ENCODE data around the gene GAGE12J.
"Not testable (repeated sequence)": the region's sequence is repeated elsewhere in the genome, so short reads cannot be mapped to it uniquely, and the experiment has no call there.

The GAGE12J gene

GRCh38 chrX:49309401-49309981, 12.3 kb upstream of the GAGE12J start:
- H3K4me1 ChIP-seq (ENCODE audit: control insufficient read depth, insufficient read depth, low read length), result peaks cover 10% of the 10 kb centered on the region
- no peaks in the 10 kb centered on the region for H3K36me3 ChIP-seq (ENCODE audit: control insufficient read depth, insufficient read depth, low read length)
- no peak overlapping the region for H3K27ac ChIP-seq (ENCODE audit: insufficient read depth, low read depth, low read length, poor library complexity, severe bottlenecking)
- H3K27me3 ChIP-seq (ENCODE audit: control insufficient read depth, insufficient read depth, low read length, poor library complexity, severe bottlenecking), result no peaks in the 10 kb centered on the region
- no peak overlapping the region for H3K4me3 ChIP-seq (ENCODE audit: insufficient read depth, low read depth, low read length)
- no peaks in the 10 kb centered on the region for H3K9me3 ChIP-seq (ENCODE audit: control insufficient read depth, low read length)
- 5 to 8% methylated on average over 8 of the region's 8 CpGs for WGBS, 2 experiments

- WGBS, 2 experiments, result 28 to 45% methylated on average over 16 to 17 of the region's 18 CpGs
- Histone ChIP-seq H3K4me1 (ENCODE audit: control insufficient read depth, insufficient read depth, low read length) (peaks cover 10% of the 10 kb centered on the region), H3K27ac (ENCODE audit: insufficient read depth, low read depth, low read length, poor library complexity, severe bottlenecking) (no peak overlapping the region)
These were observed 11.5 kb upstream of the GAGE12J start for GRCh38 chrX:49310371-49310770.

GRCh38 chrX:49312176-49312575, 9.7 kb upstream of the GAGE12J start:
- Histone ChIP-seq H3K27me3 (ENCODE audit: control insufficient read depth, insufficient read depth, low read length, poor library complexity, severe bottlenecking) (no peaks in the 10 kb centered on the region), H3K4me3 (ENCODE audit: insufficient read depth, low read depth, low read length) (no peak overlapping the region), H3K36me3 (ENCODE audit: control insufficient read depth, insufficient read depth, low read length) (no peaks in the 10 kb centered on the region), H3K9me3 (ENCODE audit: control insufficient read depth, low read length) (no peaks in the 10 kb centered on the region), H3K4me1 (ENCODE audit: control insufficient read depth, insufficient read depth, low read length) (peaks cover 10% of the 10 kb centered on the region), H3K27ac (ENCODE audit: insufficient read depth, low read depth, low read length, poor library complexity, severe bottlenecking) (no peak overlapping the region)
- WGBS, 2 experiments, result 91 to 93% methylated on average over 2 of the region's 2 CpGs

More at GRCh38 chrX:49310371-49310770, 11.5 kb upstream of the GAGE12J start:
- H3K27me3 ChIP-seq (ENCODE audit: control insufficient read depth, insufficient read depth, low read length, poor library complexity, severe bottlenecking), result no peaks in the 10 kb centered on the region
- H3K4me3 ChIP-seq (ENCODE audit: insufficient read depth, low read depth, low read length), result no peak overlapping the region
- no peaks in the 10 kb centered on the region for H3K9me3 ChIP-seq (ENCODE audit: control insufficient read depth, low read length)
- no peaks in the 10 kb centered on the region for H3K36me3 ChIP-seq (ENCODE audit: control insufficient read depth, insufficient read depth, low read length)

- Histone ChIP-seq H3K36me3 (ENCODE audit: control insufficient read depth, insufficient read depth, low read length) (no peaks in the 10 kb centered on the region), H3K9me3 (ENCODE audit: control insufficient read depth, low read length) (no peaks in the 10 kb centered on the region), H3K27me3 (ENCODE audit: control insufficient read depth, insufficient read depth, low read length, poor library complexity, severe bottlenecking) (no peaks in the 10 kb centered on the region), H3K27ac (ENCODE audit: insufficient read depth, low read depth, low read length, poor library complexity, severe bottlenecking) (no peak overlapping the region), H3K4me3 (ENCODE audit: insufficient read depth, low read depth, low read length) (no peak overlapping the region), H3K4me1 (ENCODE audit: control insufficient read depth, insufficient read depth, low read length) (no peaks in the 10 kb centered on the region)
- 81 to 91% methylated on average over 4 of the region's 4 CpGs for WGBS, 2 experiments
These were observed 5.8 kb upstream of the GAGE12J start for GRCh38 chrX:49316085-49316484.

- H3K36me3 ChIP-seq (ENCODE audit: control insufficient read depth, insufficient read depth, low read length); H3K4me1 ChIP-seq (ENCODE audit: control insufficient read depth, insufficient read depth, low read length); H3K9me3 ChIP-seq (ENCODE audit: control insufficient read depth, low read length); H3K27ac ChIP-seq (ENCODE audit: insufficient read depth, low read depth, low read length, poor library complexity, severe bottlenecking); H3K27me3 ChIP-seq (ENCODE audit: control insufficient read depth, insufficient read depth, low read length, poor library complexity, severe bottlenecking); H3K4me3 ChIP-seq (ENCODE audit: insufficient read depth, low read depth, low read length): not testable (repeated sequence)
- WGBS, 2 experiments, result 88 to 100% methylated on average over 5 to 7 of the region's 27 CpGs
These were observed 429 bp downstream of the GAGE12J start for GRCh38 chrX:49322266-49322665.

- H3K4me3 ChIP-seq (ENCODE audit: insufficient read depth, low read depth, low read length); H3K36me3 ChIP-seq (ENCODE audit: control insufficient read depth, insufficient read depth, low read length); H3K9me3 ChIP-seq (ENCODE audit: control insufficient read depth, low read length); H3K27ac ChIP-seq (ENCODE audit: insufficient read depth, low read depth, low read length, poor library complexity, severe bottlenecking); H3K27me3 ChIP-seq (ENCODE audit: control insufficient read depth, insufficient read depth, low read length, poor library complexity, severe bottlenecking); H3K4me1 ChIP-seq (ENCODE audit: control insufficient read depth, insufficient read depth, low read length): not testable (repeated sequence)
- 100% methylated on average over 2 to 3 of the region's 7 CpGs for WGBS, 2 experiments
These were observed 1.9 kb downstream of the GAGE12J start for GRCh38 chrX:49323735-49324134.

- H3K27ac ChIP-seq (ENCODE audit: insufficient read depth, low read depth, low read length, poor library complexity, severe bottlenecking); H3K9me3 ChIP-seq (ENCODE audit: control insufficient read depth, low read length); H3K4me1 ChIP-seq (ENCODE audit: control insufficient read depth, insufficient read depth, low read length); H3K36me3 ChIP-seq (ENCODE audit: control insufficient read depth, insufficient read depth, low read length); H3K27me3 ChIP-seq (ENCODE audit: control insufficient read depth, insufficient read depth, low read length, poor library complexity, severe bottlenecking); H3K4me3 ChIP-seq (ENCODE audit: insufficient read depth, low read depth, low read length): not testable (repeated sequence)
- WGBS, 2 experiments, result no CpG with 5 or more reads among the region's 11 CpGs
These were observed 8.6 kb downstream of the GAGE12J start for GRCh38 chrX:49330421-49330820.

- no CpG with 5 or more reads among the region's 16 CpGs for WGBS, 2 experiments
- H3K27ac ChIP-seq (ENCODE audit: insufficient read depth, low read depth, low read length, poor library complexity, severe bottlenecking); H3K27me3 ChIP-seq (ENCODE audit: control insufficient read depth, insufficient read depth, low read length, poor library complexity, severe bottlenecking); H3K36me3 ChIP-seq (ENCODE audit: control insufficient read depth, insufficient read depth, low read length); H3K4me3 ChIP-seq (ENCODE audit: insufficient read depth, low read depth, low read length); H3K9me3 ChIP-seq (ENCODE audit: control insufficient read depth, low read length); H3K4me1 ChIP-seq (ENCODE audit: control insufficient read depth, insufficient read depth, low read length): not testable (repeated sequence)
These were observed 9.4 kb downstream of the GAGE12J start, which contains the start of gene GAGE13 for GRCh38 chrX:49331282-49331681. Gene GAGE13 (plus strand): TSS chrX:49331582. CDS start chrX:49332738, 1,156 bp downstream.

GRCh38 chrX:49331841-49332240, 10.0 kb downstream of the GAGE12J start:
- WGBS, 2 experiments, result 96 to 100% methylated on average over 13 to 16 of the region's 26 CpGs
- H3K9me3 ChIP-seq (ENCODE audit: control insufficient read depth, low read length); H3K27ac ChIP-seq (ENCODE audit: insufficient read depth, low read depth, low read length, poor library complexity, severe bottlenecking); H3K36me3 ChIP-seq (ENCODE audit: control insufficient read depth, insufficient read depth, low read length); H3K27me3 ChIP-seq (ENCODE audit: control insufficient read depth, insufficient read depth, low read length, poor library complexity, severe bottlenecking); H3K4me1 ChIP-seq (ENCODE audit: control insufficient read depth, insufficient read depth, low read length); H3K4me3 ChIP-seq (ENCODE audit: insufficient read depth, low read depth, low read length): not testable (repeated sequence)

GRCh38 chrX:49341449-49341848, 19.6 kb downstream of the GAGE12J start:
- not testable (repeated sequence) for H3K36me3 ChIP-seq (ENCODE audit: control insufficient read depth, insufficient read depth, low read length); H3K9me3 ChIP-seq (ENCODE audit: control insufficient read depth, low read length); H3K27ac ChIP-seq (ENCODE audit: insufficient read depth, low read depth, low read length, poor library complexity, severe bottlenecking); H3K27me3 ChIP-seq (ENCODE audit: control insufficient read depth, insufficient read depth, low read length, poor library complexity, severe bottlenecking); H3K4me1 ChIP-seq (ENCODE audit: control insufficient read depth, insufficient read depth, low read length); H3K4me3 ChIP-seq (ENCODE audit: insufficient read depth, low read depth, low read length)
- WGBS, 2 experiments, result 94 to 100% methylated on average over 3 to 7 of the region's 24 CpGs

All from ectodermal cell (in vitro differentiated cells).